ENCODE data around the gene PPP6R3.

DNA sequence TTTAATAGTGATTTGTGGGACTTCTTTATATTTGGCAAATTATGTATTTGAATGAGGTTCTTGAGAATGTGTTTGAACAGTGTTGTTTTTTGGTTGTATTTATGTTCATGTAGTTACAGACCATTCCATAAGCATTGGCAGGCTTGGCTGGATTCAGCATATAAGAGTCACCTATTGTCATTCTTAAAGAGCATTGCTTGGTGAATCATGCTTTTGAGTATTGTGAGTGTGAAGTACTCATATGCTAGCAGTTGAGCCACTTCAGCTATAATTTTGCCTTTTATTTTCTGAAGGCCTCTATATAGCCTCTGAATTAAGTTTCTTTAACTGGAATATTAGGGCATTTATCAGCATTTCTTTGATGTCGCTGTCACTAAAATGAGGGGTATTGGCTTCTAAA, 113.8 kb downstream of the PPP6R3 start:
- TF ChIP-seq, protein P1, sequence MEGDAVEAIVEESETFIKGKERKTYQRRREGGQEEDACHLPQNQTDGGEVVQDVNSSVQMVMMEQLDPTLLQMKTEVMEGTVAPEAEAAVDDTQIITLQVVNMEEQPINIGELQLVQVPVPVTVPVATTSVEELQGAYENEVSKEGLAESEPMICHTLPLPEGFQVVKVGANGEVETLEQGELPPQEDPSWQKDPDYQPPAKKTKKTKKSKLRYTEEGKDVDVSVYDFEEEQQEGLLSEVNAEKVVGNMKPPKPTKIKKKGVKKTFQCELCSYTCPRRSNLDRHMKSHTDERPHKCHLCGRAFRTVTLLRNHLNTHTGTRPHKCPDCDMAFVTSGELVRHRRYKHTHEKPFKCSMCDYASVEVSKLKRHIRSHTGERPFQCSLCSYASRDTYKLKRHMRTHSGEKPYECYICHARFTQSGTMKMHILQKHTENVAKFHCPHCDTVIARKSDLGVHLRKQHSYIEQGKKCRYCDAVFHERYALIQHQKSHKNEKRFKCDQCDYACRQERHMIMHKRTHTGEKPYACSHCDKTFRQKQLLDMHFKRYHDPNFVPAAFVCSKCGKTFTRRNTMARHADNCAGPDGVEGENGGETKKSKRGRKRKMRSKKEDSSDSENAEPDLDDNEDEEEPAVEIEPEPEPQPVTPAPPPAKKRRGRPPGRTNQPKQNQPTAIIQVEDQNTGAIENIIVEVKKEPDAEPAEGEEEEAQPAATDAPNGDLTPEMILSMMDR (IDR thresholded peaks at IDR 0.05; ENCODE audit: poor library complexity, severe bottlenecking) = no peak
- TF ChIP-seq RAD21 (conservative IDR thresholded peaks at IDR 0.05) (no peak), TAF1 (IDR thresholded peaks at IDR 0.05; ENCODE audit: low read depth) (no peak)

All from neural cell (in vitro differentiated cells).